BE2C (cell line): ENCODE measurements around the gene DLL4.

Experiments
- DNase-seq: peaks from one replicate; pipeline ENCODE4 v3.0.0-alpha.2; 2020
- H3K27me3 ChIP-seq: fragments of 250-450 bp; sonication (Bioruptor Pico); 2 replicates; pipeline ENCODE4 v1.5.1; 2020; ENCODE audit warnings: mild to moderate bottlenecking
- H3K36me3 ChIP-seq: fragments of 250-450 bp; sonication (Bioruptor Pico); 2 replicates; pipeline ENCODE4 v1.5.1; 2020; ENCODE audit warnings: mild to moderate bottlenecking
- H3K4me1 ChIP-seq: fragments of 250-450 bp; sonication (Bioruptor Pico); 2 replicates; pipeline ENCODE4 v1.5.1; 2020
- H3K4me3 ChIP-seq: 2 replicates; pipeline ENCODE4 v1.5.1; 2011; ENCODE audit warnings: low read depth, low read length
- H3K9me3 ChIP-seq: fragments of 250-450 bp; sonication (Bioruptor Pico); 2 replicates; pipeline ENCODE4 v1.5.1; 2020
- CTCF ChIP-seq: IDR thresholded peaks from 2 replicates; pipeline ENCODE4 v1.5.1; 2012; ENCODE audit warnings: mild to moderate bottlenecking, low read depth, low read length

DLL4 gene

DNA sequence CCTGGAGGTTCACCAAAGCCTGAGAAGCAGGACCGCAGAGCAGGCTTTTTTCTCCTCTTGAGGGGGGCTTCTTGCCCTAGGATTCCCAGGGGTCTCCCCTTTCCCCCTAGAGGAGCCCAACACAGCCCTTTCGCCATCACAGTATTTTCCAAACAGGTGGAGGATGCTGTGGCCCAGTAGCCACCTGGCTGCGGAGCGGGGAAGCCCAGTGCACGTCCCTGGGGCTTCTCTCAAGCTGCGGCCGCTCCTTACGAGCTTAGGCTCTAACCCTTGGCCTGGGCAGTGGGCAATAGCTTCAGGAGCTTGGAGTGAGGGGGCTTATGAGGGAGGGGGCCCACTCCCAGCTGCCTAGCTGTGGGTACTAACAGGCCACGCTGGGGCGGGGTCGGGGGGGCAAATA, 11.6 kb upstream of the DLL4 start:
- no peaks in the 10 kb centered on the region for H3K27me3 ChIP-seq
- no peak overlapping the region for H3K4me3 ChIP-seq
- no peaks in the 10 kb centered on the region for H3K36me3 ChIP-seq
- TF ChIP-seq CTCF, result no peak
- H3K4me1 ChIP-seq, result no peaks in the 10 kb centered on the region
- H3K9me3 ChIP-seq, result no peaks in the 10 kb centered on the region
- DNase-seq, result no peak

GRCh38 chr15:40918146-40918798, 10.9 kb upstream of the DLL4 start:
- Histone ChIP-seq H3K4me3 (no peak overlapping the region), H3K9me3 (no peaks in the 10 kb centered on the region), H3K4me1 (no peaks in the 10 kb centered on the region), H3K27me3 (no peaks in the 10 kb centered on the region), H3K36me3 (no peaks in the 10 kb centered on the region)
- no peak for DNase-seq
- no peak for TF ChIP-seq CTCF

- H3K36me3 ChIP-seq, result no peaks in the 10 kb centered on the region
- no peak for TF ChIP-seq CTCF
- H3K9me3 ChIP-seq, result no peaks in the 10 kb centered on the region
- no peaks in the 10 kb centered on the region for H3K4me1 ChIP-seq
- no peak overlapping the region for H3K4me3 ChIP-seq
- H3K27me3 ChIP-seq, result no peaks in the 10 kb centered on the region
- DNase-seq, result peak; percentile 13
These were observed 10.2 kb upstream of the DLL4 start for GRCh38 chr15:40918799-40919392.

GRCh38 chr15:40921949-40922607, 7.1 kb upstream of the DLL4 start:
- Histone ChIP-seq H3K36me3 (no peaks in the 10 kb centered on the region), H3K4me1 (no peaks in the 10 kb centered on the region), H3K9me3 (no peaks in the 10 kb centered on the region), H3K27me3 (peaks cover 4% of the 10 kb centered on the region; the same call in 1 of the 2 replicates), H3K4me3 (no peak overlapping the region)
- DNase-seq, result no peak
- no peak for TF ChIP-seq CTCF

DNA sequence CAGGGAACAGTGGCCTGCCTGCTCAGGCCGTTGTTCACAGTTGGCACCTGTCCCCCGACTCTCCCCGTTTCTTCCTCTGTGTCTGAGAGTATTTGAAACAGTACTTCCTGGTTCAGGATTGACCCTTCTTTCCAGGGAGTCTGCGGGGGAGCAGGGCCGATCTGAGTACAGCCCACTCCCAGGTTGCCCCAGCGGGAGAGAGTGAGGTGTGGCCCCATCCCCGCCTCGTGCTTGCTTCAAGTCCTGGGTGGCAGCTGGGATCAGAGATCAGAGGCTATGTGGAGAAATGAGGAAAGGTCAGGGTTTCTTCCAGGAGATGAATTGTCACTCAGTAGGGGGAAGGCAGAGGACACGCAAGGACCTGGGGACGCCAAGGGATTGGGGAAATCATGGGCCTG, 6.5 kb upstream of the DLL4 start:
- no peak for TF ChIP-seq CTCF
- Histone ChIP-seq H3K27me3 (peaks cover 8% of the 10 kb centered on the region), H3K4me1 (no peaks in the 10 kb centered on the region), H3K36me3 (no peaks in the 10 kb centered on the region), H3K9me3 (no peaks in the 10 kb centered on the region), H3K4me3 (no peak overlapping the region)
- DNase-seq, result no peak

- no peaks in the 10 kb centered on the region for H3K36me3 ChIP-seq
- TF ChIP-seq CTCF, result no peak
- no peaks in the 10 kb centered on the region for H3K9me3 ChIP-seq
- DNase-seq, result no peak
- no peaks in the 10 kb centered on the region for H3K4me1 ChIP-seq
- no peak overlapping the region for H3K4me3 ChIP-seq
- H3K27me3 ChIP-seq, result peaks cover 10% of the 10 kb centered on the region
These were observed 5.6 kb upstream of the DLL4 start for GRCh38 chr15:40923551-40923950.
